Measurements from ENCODE around the gene ARHGAP6. TPM values are rescaled to one million over a fixed set of nuclear protein-coding genes. Genes with fewer than 3 reads are reported as not detected.

The ARHGAP6 gene
- total and polyA plus RNA-seq, 2 of the 13 experiments (the other 11 are each of a cell fraction or from before 2014, with no cell fraction given), result 0.11 TPM; not detected in 1

- H3K4me1 ChIP-seq (ENCODE audit: insufficient read depth, low read length), result no peaks in the 10 kb centered on the region
- no TSS peak for BruUV-seq (replicated peaks)
- no peaks in the 10 kb centered on the region for H3K36me3 ChIP-seq (replicated peaks in 1 of 2; ENCODE audit: control insufficient read depth in 1 of 2, insufficient read depth in 2 of 2, low read length in 2 of 2)
- H2AFZ ChIP-seq (ENCODE audit: low read length), result no peak overlapping the region
- no peak overlapping the region for H3K27ac ChIP-seq (ENCODE audit: extremely low read length, insufficient read depth, low read length)
- H3K79me2 ChIP-seq (ENCODE audit: insufficient read depth, low read length), result no peaks in the 10 kb centered on the region
- FAIRE-seq (no peak), ATAC-seq (no peak), DNase-seq (ENCODE audit: low spot score) (no peak)
- H4K20me1 ChIP-seq (ENCODE audit: insufficient read depth, low read length), result no peaks in the 10 kb centered on the region
- no peak overlapping the region for H3K4me2 ChIP-seq (ENCODE audit: low read depth, low read length)
- in situ Hi-C loops (cut with HindIII; ENCODE audit: extremely low pct_ligation_motif_present, low pct_unique_long_range_greater_than_20kb), result no loop called here
- H3K4me3 ChIP-seq (replicated peaks in 1 of 3; ENCODE audit: insufficient read depth in 1 of 3, low read depth in 2 of 3, low read length in 3 of 3), result no peak overlapping the region
- ChIA-PET POLR2A (no interaction called here), CTCF (ENCODE audit: low intra/inter-chr PET ratio, low total read pairs) (no interaction called here)
- intact Hi-C loops (cut with micrococcal nuclease; ENCODE audit: unreplicated experiment), result no loop called here
- H3K9me3 ChIP-seq (ENCODE audit: low read length), result no peaks in the 10 kb centered on the region
- H3K9ac ChIP-seq (ENCODE audit: insufficient read depth, low read depth, low read length), result no peak overlapping the region
- H3K27me3 ChIP-seq (ENCODE audit: control insufficient read depth in 1 of 2, insufficient read depth in 2 of 2, low read length in 2 of 2), result no peaks in the 10 kb centered on the region
- 0% methylated on average over 2 of the region's 2 CpGs for WGBS (ENCODE audit: low lambda C conversion rate)
- no peak for TF ChIP-seq BCL6 (CRISPR knock-in tag; IDR thresholded peaks at IDR 0.05)
- no peak for TF ChIP-seq ZNF224 (CRISPR knock-in tag; IDR thresholded peaks at IDR 0.05)
- TF ChIP-seq, protein P1, sequence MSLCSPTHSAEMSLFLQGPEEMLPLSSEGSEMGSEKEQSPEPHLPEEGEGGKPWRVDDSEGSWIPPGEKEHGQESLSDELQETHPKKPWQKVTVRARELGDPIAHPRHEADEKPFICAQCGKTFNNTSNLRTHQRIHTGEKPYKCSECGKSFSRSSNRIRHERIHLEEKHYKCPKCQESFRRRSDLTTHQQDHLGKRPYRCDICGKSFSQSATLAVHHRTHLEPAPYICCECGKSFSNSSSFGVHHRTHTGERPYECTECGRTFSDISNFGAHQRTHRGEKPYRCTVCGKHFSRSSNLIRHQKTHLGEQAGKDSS (CRISPR knock-in tag; IDR thresholded peaks at IDR 0.05; ENCODE audit: borderline replicate concordance, low read depth), result no peak
- TF ChIP-seq ZBTB7A (CRISPR knock-in tag; IDR thresholded peaks at IDR 0.05), result no peak
- no peak for TF ChIP-seq RBFOX2 (IDR thresholded peaks at IDR 0.05; ENCODE audit: low read depth, low read length)
- TF ChIP-seq, protein P2, sequence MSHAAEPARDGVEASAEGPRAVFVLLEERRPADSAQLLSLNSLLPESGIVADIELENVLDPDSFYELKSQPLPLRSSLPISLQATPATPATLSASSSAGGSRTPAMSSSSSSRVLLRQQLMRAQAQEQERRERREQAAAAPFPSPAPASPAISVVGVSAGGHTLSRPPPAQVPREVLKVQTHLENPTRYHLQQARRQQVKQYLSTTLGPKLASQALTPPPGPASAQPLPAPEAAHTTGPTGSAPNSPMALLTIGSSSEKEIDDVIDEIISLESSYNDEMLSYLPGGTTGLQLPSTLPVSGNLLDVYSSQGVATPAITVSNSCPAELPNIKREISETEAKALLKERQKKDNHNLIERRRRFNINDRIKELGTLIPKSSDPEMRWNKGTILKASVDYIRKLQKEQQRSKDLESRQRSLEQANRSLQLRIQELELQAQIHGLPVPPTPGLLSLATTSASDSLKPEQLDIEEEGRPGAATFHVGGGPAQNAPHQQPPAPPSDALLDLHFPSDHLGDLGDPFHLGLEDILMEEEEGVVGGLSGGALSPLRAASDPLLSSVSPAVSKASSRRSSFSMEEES (CRISPR knock-in tag; IDR thresholded peaks at IDR 0.05), result no peak
- TF ChIP-seq ZNF407 (CRISPR knock-in tag; IDR thresholded peaks at IDR 0.05; ENCODE audit: not compliant biosample characterization), result no peak
- no peak for TF ChIP-seq ZNF556 (CRISPR knock-in tag; IDR thresholded peaks at IDR 0.05; ENCODE audit: borderline replicate concordance)
- TF ChIP-seq, protein P3, sequence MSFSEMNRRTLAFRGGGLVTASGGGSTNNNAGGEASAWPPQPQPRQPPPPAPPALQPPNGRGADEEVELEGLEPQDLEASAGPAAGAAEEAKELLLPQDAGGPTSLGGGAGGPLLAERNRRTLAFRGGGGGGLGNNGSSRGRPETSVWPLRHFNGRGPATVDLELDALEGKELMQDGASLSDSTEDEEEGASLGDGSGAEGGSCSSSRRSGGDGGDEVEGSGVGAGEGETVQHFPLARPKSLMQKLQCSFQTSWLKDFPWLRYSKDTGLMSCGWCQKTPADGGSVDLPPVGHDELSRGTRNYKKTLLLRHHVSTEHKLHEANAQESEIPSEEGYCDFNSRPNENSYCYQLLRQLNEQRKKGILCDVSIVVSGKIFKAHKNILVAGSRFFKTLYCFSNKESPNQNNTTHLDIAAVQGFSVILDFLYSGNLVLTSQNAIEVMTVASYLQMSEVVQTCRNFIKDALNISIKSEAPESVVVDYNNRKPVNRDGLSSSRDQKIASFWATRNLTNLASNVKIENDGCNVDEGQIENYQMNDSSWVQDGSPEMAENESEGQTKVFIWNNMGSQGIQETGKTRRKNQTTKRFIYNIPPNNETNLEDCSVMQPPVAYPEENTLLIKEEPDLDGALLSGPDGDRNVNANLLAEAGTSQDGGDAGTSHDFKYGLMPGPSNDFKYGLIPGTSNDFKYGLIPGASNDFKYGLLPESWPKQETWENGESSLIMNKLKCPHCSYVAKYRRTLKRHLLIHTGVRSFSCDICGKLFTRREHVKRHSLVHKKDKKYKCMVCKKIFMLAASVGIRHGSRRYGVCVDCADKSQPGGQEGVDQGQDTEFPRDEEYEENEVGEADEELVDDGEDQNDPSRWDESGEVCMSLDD (CRISPR knock-in tag; IDR thresholded peaks at IDR 0.05; ENCODE audit: borderline replicate concordance), result no peak
Observed at GRCh38 chrX:11196476-11196875, 469.2 kb downstream of the ARHGAP6 start.

All from HepG2 (cell line).